Hypothalamus (tissue), 51 donors: Measurements from ENCODE around the gene ALDH9A1.
"Not testable (repeated sequence)": the region's sequence is repeated elsewhere in the genome, so short reads cannot be mapped to it uniquely, and the experiment has no call there.

Source experiments
- DNase-seq, 51 donors: peaks; one replicate each; lab custom pipeline; 2025; lab: John Stamatoyannopoulos, UW

Gene ALDH9A1

DNA sequence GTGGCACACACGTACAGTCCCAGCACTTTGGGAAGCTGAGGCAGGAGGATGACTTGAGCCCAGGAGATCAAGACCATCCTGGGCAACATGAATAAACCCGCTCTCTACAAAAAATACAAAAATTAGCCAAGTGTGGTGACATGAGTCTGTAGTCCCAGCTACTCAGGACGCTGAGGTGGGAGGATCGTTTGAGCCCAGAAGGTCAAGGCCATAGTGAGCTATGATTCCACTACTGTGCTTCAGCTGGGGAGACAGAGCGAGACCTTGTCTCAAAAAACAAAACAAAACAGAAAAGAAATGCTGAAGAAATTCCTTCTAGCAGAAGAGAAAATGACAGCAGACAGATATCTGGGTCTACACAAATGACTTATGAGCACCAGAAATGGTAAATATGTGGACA is 10.3 kb downstream of the ALDH9A1 start:
- no peak for DNase-seq

- no peak for DNase-seq
These were observed 11.4 kb downstream of the ALDH9A1 start for GRCh38 chr1:165686971-165687433.

DNA sequence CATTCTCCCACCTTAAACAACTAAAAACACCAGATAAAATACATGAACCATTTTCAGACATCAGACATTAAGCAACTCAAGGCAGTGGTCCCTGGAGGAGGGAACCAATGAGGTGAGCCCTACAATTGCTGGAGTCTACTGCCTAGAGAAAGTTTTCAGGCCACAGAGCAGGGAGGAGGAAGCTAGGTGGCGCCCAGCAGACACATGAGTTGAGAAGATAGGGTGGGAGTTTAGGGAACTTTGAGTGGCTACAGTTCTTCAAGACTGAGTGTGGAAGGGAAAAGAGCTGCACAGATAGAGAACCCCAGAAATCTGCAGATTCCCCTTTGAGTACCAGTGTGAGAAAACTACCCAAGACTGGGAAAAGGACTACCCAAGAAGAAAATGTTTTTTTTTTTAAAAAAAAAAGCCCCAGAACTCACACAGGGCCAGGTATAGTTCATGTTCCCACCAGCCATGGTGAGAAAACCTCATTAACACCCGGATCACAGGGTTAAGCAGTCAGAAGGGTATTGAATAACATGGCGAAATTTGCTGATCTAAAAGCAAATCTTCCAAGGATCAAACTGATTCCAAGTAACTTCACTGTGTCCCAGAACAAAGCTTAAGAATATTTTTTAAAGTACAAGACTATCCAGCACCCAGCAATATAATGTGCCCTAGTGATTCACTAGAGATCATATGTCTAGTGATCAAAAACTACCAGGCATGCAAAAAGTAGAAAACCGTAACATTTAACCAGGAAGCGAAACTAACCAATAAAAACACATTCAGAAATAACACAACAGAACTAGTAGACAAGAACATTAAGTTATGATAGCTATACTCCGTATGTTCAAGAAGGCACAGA is 12.0 kb downstream of the ALDH9A1 start:
- no peak for DNase-seq

DNA sequence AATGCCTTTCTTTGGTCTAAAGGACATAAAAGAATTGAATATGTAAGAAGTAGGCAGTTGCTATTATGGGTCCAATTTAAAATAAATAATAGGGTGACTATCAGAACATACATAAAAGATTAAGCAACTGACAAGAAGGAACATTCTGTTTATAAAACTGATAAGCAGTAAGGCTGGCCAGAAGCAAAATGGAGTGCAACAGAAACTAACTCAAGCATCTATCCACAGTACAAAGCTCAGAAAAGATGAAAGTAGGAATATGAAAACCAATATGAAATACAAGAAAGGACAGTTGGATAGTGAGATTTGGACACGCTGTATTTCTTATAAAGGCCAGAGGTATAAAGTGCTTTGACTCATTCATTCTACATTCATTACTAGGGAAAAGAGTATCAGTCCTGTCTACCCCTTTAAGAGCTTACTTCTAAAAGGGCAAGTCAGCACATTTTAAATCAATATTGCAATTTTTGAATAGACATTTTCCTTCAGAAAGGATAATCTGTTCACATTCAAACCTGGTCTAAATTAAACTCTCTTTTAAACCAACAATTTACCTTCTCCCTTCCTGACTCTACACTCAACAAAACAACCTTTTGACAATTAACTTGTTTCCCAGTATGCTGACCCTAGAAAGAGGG is 14.4 kb downstream of the ALDH9A1 start:
- no peak for DNase-seq

DNA sequence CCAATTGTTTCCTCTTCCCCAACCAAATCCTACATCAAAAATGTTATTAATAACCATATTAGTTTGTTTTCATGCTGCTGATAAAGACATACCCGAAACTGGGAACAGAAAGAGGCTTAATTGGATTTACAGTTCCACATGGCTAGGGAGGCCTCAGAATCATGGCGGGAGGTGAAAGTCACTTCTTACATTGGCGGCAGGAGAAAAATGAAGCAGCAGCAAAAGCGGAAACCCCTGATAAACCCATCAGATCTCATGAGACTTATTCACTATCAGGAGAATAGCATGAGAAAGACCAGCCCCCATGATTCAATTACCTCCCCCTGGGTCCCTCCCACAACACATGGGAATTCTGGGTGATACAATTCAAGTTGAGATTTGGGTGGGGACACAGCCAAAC is 17.6 kb downstream of the ALDH9A1 start:
- not testable (repeated sequence) for DNase-seq

DNA sequence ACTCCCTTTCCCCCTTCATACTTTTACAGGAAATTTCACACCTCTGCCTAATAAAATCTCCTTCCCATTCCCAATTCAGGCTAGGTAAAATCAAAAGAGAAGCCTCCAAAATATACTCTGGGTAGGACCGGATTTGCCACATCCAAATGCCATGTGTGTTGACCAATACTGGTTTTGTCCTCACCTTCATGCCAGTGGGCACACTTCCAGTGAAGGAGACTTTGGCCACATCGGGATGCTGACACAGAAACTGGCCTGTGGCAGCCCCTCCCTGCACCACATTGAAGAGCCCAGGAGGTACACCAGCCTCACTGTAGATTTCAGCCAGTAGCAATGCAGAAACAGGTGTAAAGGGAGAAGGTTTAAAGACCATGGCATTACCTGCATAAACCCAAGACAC is 18.1 kb downstream of the ALDH9A1 start:
- DNase-seq: no peak

DNA sequence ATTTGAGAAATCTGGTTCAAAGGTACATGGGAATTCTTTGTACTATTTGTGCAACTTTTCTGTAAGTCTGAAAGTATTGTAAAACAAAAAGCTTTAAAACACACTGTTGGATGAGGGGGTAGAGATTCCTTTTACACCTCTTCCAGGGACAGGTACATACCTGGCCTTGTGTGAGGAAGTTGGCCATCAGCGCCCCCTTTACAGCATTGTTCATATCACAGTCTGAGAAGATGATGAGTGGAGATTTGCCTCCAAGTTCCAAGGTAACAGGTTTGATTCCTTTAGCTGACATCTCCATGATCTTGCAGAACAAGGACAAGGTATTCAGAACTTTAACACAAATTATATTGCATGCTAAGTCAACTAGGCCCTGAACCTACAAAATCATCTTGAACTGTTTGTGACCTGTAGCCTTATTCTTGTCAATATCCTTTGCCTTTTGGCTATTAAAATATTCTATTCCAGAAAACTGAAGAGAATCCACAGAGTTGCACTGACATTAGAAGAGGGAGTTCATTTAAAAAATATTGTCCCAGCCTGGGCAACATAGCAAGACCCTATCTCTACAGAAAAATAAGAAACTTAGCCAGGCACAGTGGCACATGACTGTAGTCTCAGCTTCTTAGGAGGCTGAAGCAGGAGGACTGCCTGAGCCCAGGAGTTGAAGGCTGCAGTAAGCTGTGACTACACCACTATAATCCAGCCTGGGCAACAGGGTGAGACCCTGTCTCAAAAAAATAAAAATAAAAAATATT is 18.9 kb downstream of the ALDH9A1 start:
- no peak for DNase-seq

DNA sequence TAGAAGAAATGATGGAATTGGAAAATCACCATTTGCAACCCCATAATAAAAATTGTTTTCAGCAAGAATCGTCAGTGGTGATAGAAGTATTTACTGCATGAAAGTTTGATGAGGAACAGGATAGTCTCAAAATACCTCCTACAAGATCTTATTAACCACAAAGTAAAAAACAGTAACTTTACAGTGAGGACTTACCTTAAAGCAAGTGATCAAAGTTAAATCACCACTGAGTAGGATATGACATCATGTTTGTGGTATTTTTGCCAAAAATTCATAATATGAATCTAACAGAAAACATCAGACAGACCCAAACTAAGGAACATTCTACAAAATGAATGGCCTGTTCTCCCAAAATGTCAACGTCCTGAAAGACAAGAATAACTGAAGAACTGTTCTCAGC is 19.9 kb downstream of the ALDH9A1 start:
- DNase-seq: no peak

DNA sequence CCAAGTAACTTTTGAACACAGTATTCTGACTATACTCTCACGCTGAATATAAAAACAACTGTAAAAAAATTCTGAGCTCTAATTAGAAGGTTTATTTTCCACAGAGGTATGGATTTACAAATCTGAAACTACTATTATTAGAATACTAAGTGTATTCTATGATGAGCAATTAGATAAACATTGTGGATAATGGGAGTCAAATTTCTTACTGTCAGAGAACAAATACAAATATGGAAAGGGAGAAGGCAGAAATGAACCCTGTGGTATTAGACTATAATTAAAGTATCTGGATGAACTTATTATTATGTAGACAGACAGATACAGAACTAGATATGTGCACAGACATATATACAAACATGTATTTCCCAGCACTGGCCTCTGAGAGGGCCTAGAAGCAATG is 22.6 kb downstream of the ALDH9A1 start:
- no peak for DNase-seq

GRCh38 chr1:165674599-165674998 is 23.8 kb downstream of the ALDH9A1 start:
- no peak for DNase-seq

DNA sequence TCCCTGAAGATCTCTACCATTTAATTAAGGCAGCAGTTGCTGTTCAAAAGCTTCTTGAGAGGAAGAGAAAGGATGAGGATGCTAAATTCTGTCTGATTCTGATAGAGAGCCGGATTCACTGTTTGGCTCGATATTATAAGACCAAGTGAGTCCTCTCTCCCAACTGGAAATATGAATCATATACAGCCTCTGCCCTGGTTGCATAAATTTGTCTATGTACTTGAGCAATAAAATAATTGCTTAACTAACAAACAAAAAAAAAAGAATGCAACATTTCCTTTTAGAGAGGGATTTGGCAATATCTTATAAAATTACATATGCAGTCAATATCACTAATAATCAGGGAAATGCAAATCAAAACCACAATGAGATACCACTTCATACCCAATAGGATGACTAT is 26.8 kb downstream of the ALDH9A1 start:
- no peak for DNase-seq

GRCh38 chr1:165668184-165668583 is 30.2 kb downstream of the ALDH9A1 start:
- no peak for DNase-seq

DNA sequence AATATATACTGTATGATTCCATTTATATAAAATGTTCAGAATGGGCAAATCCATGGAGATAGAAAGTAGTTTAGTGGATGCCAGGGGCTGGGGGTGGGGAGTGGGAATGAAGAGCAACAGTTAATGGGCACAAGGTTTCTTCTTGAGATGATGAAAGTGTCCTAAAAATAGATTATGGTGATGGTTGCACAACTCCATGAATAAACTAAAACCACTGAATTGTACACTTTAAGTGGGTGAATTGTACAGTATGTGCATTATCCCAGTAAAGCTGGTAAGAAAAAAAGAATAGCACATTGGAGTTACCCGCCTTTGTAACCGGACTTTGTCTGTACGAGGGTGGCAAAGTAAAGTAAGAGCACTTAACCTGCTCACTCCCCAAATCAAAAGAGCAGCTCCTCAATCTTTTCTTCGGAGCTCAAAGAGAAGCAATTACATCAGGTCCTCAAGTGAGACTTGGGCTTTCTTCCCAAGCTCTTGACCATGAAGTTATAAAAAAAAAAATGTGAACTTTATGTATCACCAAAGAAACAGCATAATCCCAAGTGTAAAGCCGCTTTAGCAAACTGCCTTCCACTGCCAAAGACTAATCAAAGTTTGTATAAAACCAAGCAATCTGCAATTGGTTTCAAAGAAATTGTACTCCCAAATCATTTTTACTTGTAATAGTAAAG is 32.1 kb downstream of the ALDH9A1 start:
- no peak for DNase-seq

GRCh38 chr1:165662186-165662585 is 36.2 kb downstream of the ALDH9A1 start:
- DNase-seq: no peak

GRCh38 chr1:165661703-165662102 is 36.7 kb downstream of the ALDH9A1 start:
- DNase-seq: no peak

DNA sequence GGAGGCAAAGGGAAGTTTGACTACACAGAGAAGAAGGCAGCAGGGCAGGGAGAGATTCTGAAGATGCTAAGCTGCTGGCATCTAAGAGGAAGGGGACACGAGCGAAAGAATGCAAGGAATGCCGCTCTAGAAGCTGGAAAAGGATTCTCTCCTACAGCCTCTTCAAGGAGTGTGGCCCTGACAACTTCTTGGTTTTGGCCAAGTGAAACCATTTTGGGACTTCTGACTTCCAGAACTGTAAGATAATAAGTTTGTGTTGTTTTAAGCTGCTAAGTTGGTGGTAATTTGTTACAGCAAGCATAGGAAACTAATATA is 38.8 kb downstream of the ALDH9A1 start:
- DNase-seq: no peak

DNA sequence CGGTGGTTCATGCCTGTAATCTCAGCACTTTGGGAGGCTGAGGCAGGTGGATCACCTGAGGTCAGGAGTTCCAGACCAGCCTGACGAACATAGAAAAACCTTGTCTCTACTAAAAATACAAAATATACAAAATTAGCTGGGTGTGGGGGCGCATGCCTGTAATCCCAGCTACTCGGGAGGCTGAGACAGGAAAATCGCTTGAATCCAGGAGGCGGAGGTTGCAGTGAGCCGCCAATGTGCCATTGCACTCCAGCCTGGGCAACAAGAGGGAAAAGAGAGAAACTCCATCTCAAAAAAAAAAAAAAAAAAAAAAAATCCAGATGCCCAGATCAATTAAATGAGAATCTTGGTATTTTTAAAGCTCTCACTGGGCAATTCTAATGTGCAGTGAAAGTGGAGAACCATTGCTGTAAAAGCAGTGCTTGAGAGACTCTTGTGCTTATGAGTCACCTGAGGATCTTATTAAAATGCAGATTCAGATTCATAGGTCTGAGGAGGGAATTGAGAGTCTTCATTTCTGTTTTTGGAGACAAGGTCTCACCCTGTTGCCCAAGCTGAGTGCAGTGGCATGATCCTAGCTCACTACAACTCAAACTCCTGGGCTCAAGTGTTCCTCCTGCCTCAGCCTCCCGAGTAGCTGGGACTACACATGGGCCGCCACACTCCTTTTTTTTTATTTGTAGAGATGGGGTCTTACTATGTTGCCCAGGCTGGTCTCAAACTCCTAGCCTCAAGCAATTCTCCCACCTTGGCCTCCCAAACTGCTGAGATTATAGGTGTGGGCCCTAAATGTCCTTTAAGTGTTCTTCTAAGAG is 39.4 kb downstream of the ALDH9A1 start:
- DNase-seq: not testable (repeated sequence)

- no peak for DNase-seq
These were observed 47.3 kb downstream of the ALDH9A1 start for GRCh38 chr1:165650981-165651625.

GRCh38 chr1:165648919-165649572 is 49.3 kb downstream of the ALDH9A1 start:
- DNase-seq: no peak
